ENCODE measurements around the gene LRRC4C. TPM values are rescaled to one million over a fixed set of nuclear protein-coding genes. Genes with fewer than 3 reads are reported as not detected.

The LRRC4C gene
- total and polyA plus RNA-seq, 2 donors (not counting 3 experiments of a cell fraction or from before 2014, with no cell fraction given): not detected

GRCh38 chr11:41392596-41392995 lies 66.9 kb downstream of the LRRC4C start:
- intact Hi-C loops (cut with micrococcal nuclease): no loop called here
- no peaks in the 10 kb centered on the region for H3K9me3 ChIP-seq (replicated peaks; ENCODE audit: control insufficient read depth, insufficient read depth, low read length)
- DNase-seq (ENCODE audit: low read depth, low spot score) (no peak), FAIRE-seq (no peak)
- no peaks in the 10 kb centered on the region for H3K9me1 ChIP-seq (replicated peaks; ENCODE audit: control insufficient read depth, extremely low read depth, insufficient read depth, low read length)
- TF ChIP-seq EZH2 (IDR thresholded peaks at IDR 0.05; ENCODE audit: borderline replicate concordance, low read depth, low read length, severe bottlenecking): no peak
- TF ChIP-seq POLR2A (IDR thresholded peaks at IDR 0.05; ENCODE audit: low read depth, low read length): no peak
- no peaks in the 10 kb centered on the region for H3K27me3 ChIP-seq (ENCODE audit: control insufficient read depth in 2 of 2, insufficient read depth in 2 of 2, low read length in 2 of 2)
- H3K4me2 ChIP-seq (ENCODE audit: insufficient read depth, low read length): no peak overlapping the region
- H3K27ac ChIP-seq (ENCODE audit: insufficient read depth, low read depth, low read length): no peak overlapping the region
- ChIA-PET CTCF (no interaction called here), POLR2A (no interaction called here)
- no TSS peak for BruUV-seq (replicated peaks)
- H2AFZ ChIP-seq (ENCODE audit: low read depth, low read length): no peak overlapping the region
- H3K9ac ChIP-seq (replicated peaks; ENCODE audit: extremely low read depth, insufficient read depth, low read length): no peak overlapping the region
- H3K36me3 ChIP-seq (ENCODE audit: control insufficient read depth in 2 of 2, extremely low read depth in 1 of 2, insufficient read depth in 2 of 2, low read length in 2 of 2): no peaks in the 10 kb centered on the region
- dilution Hi-C loops (cut with MboI; ENCODE audit: extremely low pct_ligation_motif_present, low sequenced_read_pairs): no loop called here
- H4K20me1 ChIP-seq (replicated peaks; ENCODE audit: control insufficient read depth, extremely low read depth, insufficient read depth, low read length): no peaks in the 10 kb centered on the region
- H3K79me2 ChIP-seq (ENCODE audit: control insufficient read depth, insufficient read depth, low read length): no peaks in the 10 kb centered on the region
- H3K4me3 ChIP-seq (replicated peaks in 1 of 3; ENCODE audit: insufficient read depth in 1 of 3, low read depth in 1 of 3, low read length in 3 of 3): no peak overlapping the region
- H3K4me1 ChIP-seq (ENCODE audit: control insufficient read depth, extremely low read depth, insufficient read depth, low read length): no peaks in the 10 kb centered on the region

- H3K36me3 ChIP-seq (ENCODE audit: control insufficient read depth in 2 of 2, extremely low read depth in 1 of 2, insufficient read depth in 2 of 2, low read length in 2 of 2): no peaks in the 10 kb centered on the region
- no peak for FAIRE-seq
- dilution Hi-C loops (cut with MboI; ENCODE audit: extremely low pct_ligation_motif_present, low sequenced_read_pairs): no loop called here
- CTCF ChIA-PET: no interaction called here
- no peak overlapping the region for H3K9ac ChIP-seq (replicated peaks; ENCODE audit: extremely low read depth, insufficient read depth, low read length)
- no peak overlapping the region for H3K4me2 ChIP-seq (ENCODE audit: insufficient read depth, low read length)
- DNase-seq (ENCODE audit: low read depth, low spot score): no peak
- BruUV-seq (replicated peaks): no TSS peak
- H2AFZ ChIP-seq (ENCODE audit: low read depth, low read length): no peak overlapping the region
- intact Hi-C loops (cut with micrococcal nuclease): no loop called here
- no peaks in the 10 kb centered on the region for H3K79me2 ChIP-seq (ENCODE audit: control insufficient read depth, insufficient read depth, low read length)
- H3K9me3 ChIP-seq (replicated peaks; ENCODE audit: control insufficient read depth, insufficient read depth, low read length): no peaks in the 10 kb centered on the region
- no peaks in the 10 kb centered on the region for H3K9me1 ChIP-seq (replicated peaks; ENCODE audit: control insufficient read depth, extremely low read depth, insufficient read depth, low read length)
- no peak overlapping the region for H3K4me3 ChIP-seq (replicated peaks in 1 of 3; ENCODE audit: insufficient read depth in 1 of 3, low read depth in 1 of 3, low read length in 3 of 3)
- H4K20me1 ChIP-seq (replicated peaks; ENCODE audit: control insufficient read depth, extremely low read depth, insufficient read depth, low read length): no peaks in the 10 kb centered on the region
- no peak overlapping the region for H3K27ac ChIP-seq (ENCODE audit: insufficient read depth, low read depth, low read length)
- no peak for TF ChIP-seq MAX (IDR thresholded peaks at IDR 0.05; ENCODE audit: insufficient read depth, insufficient read length)
- TF ChIP-seq POLR2A (IDR thresholded peaks at IDR 0.05; ENCODE audit: low read depth, low read length): no peak
- TF ChIP-seq FOS (IDR thresholded peaks at IDR 0.05; ENCODE audit: borderline replicate concordance, insufficient read depth, low read length): no peak
- no peak for TF ChIP-seq GATA2 (IDR thresholded peaks at IDR 0.05; ENCODE audit: insufficient read depth, insufficient read length, low read depth, low read length)
- no peak for TF ChIP-seq POLR2AphosphoS5 (IDR thresholded peaks at IDR 0.05; ENCODE audit: insufficient read depth, low read depth, low read length)
- TF ChIP-seq EZH2 (IDR thresholded peaks at IDR 0.05; ENCODE audit: borderline replicate concordance, low read depth, low read length, severe bottlenecking): no peak
- no peak for TF ChIP-seq CTCF (IDR thresholded peaks at IDR 0.05; ENCODE audit: extremely low read depth in 1 of 2, insufficient read depth in 1 of 2, low read depth in 1 of 2, low read length in 2 of 2)
- no peak for TF ChIP-seq MYC (IDR thresholded peaks at IDR 0.05; ENCODE audit: low read depth, low read length)
- no peak for TF ChIP-seq JUN (IDR thresholded peaks at IDR 0.05; ENCODE audit: borderline replicate concordance, insufficient read depth, insufficient read length, low read depth)
- POLR2A ChIA-PET: no interaction called here
- H3K4me1 ChIP-seq (ENCODE audit: control insufficient read depth, extremely low read depth, insufficient read depth, low read length): no peaks in the 10 kb centered on the region
- H3K27me3 ChIP-seq (ENCODE audit: control insufficient read depth in 2 of 2, insufficient read depth in 2 of 2, low read length in 2 of 2): no peaks in the 10 kb centered on the region
Measured at GRCh38 chr11:41389623-41390130, 69.8 kb downstream of the LRRC4C start.

All from endothelial cell of umbilical vein (primary cell).